Stimulated activated CD8-positive, alpha-beta memory T cell treated with anti-CD3 and anti-CD28 coated beads, Interleukin-15, amount 100 ng/mL, for 1 hour (primary cell): Measurements from ENCODE around the gene TNS4.

Source experiments
- DNase-seq: peaks from one replicate; pipeline ENCODE4 v3.0.0-alpha.2; 2020; ENCODE audit warnings: low read depth

The TNS4 gene

DNA sequence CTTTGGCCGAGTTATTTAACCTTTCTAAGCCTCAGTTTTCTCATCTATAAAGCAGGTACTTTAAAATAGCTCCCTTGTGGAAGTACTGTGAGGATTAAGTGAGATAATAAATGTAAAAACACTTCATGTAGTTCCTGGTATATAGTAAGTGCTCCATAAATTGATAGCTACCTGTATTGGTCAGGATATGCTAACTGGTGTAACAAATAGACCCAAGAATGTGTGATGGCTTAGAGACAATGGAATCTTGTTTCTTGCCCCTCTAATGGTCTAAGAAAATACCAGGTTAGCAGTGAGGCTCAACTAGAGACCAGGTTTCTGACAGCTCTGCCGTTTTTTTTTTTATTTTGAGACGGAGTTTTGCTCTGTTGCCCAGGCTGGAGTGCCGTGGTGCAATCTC is 34.0 kb upstream of the TNS4 start:
- DNase-seq: no peak

- no peak for DNase-seq
Measured at GRCh38 chr17:40534371-40535189, 33.2 kb upstream of the TNS4 start.

DNA sequence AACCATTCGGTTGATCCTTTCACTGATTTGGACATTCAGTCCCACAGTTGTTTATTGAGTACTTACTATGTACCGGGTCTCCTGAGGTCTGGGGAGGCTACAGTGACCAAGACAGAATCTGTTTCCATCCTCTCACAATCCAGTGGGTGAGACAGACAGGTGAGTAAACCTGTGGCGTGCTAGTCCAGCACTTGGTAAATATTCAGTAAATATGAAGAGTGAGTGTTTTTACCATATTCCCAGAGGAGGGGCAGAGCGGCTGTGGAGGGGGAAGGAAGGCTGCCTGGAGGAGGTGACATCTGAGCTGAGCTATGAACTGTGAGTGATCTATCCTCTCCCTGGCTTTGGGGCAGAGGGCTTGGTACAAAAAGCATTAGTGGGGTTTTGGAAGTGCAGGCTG is 32.5 kb upstream of the TNS4 start:
- no peak for DNase-seq

GRCh38 chr17:40532520-40533253 is 31.3 kb upstream of the TNS4 start:
- DNase-seq: no peak

- no peak for DNase-seq
Measured at GRCh38 chr17:40531051-40531991, 29.9 kb upstream of the TNS4 start.

DNA sequence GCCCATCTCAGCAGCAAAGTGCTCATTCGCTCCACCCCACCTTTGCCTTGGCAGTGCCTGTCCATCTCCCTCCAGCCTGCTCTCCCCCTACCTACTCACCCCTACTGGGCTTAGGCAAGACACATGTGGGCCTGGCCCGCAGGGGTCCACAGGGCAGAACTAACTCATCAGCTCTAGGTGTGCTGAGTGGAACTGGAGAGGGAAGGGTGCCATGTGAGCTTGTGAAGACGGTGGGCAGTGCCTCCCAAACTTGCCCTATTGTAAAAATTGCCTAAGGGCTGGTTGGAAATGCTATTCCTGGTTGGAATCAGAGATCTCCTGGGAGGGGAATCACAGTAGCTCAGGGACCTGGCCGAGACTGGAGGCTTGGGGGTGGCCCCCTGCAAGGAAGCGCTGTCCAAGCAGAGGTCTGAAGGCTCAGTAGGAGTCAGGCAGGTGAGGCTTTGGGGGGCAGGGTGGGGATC is 29.1 kb upstream of the TNS4 start:
- no peak for DNase-seq

DNA sequence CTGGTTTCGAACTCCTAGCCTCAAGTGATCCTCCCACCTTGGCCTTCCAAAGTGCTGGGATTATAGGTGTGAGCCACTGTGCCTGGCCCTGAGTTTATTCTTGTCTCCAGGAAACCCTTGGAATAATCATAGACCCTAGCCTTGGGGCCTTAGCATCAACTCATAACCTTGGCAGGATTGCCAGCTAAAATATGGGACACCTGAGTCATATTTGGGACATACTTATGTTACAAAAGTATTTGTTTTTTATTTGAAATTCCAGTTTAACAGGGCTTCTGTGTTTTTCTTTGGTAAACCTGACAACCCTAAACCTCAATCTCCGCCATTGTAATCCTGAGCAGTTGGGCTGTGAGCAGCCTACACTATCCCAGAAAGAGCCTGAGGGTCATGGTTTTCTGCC is 28.6 kb upstream of the TNS4 start:
- no peak for DNase-seq

- no peak for DNase-seq
Measured at GRCh38 chr17:40528692-40529417, 27.4 kb upstream of the TNS4 start.

DNA sequence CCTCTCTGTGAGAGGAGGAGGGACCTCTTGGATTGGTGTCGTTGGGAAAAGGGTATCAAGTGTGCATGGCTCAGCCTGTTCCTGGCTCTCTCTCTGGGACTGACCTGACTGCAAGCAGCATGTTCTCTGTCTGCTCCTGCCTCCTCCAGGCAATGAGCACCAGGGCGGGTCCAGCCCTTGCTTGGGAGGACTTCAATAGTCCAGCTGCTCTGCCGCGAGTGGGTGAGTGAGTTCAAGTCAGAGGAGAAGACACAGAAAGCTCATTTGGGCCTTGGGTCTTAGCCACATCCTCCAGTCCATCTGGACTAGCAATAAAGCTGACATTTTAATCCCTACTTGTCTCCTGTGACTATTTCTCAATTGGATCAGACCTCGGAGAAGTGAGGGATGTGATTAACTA is 25.2 kb upstream of the TNS4 start:
- DNase-seq: no peak

GRCh38 chr17:40525294-40525693 is 23.9 kb upstream of the TNS4 start:
- no peak for DNase-seq

DNA sequence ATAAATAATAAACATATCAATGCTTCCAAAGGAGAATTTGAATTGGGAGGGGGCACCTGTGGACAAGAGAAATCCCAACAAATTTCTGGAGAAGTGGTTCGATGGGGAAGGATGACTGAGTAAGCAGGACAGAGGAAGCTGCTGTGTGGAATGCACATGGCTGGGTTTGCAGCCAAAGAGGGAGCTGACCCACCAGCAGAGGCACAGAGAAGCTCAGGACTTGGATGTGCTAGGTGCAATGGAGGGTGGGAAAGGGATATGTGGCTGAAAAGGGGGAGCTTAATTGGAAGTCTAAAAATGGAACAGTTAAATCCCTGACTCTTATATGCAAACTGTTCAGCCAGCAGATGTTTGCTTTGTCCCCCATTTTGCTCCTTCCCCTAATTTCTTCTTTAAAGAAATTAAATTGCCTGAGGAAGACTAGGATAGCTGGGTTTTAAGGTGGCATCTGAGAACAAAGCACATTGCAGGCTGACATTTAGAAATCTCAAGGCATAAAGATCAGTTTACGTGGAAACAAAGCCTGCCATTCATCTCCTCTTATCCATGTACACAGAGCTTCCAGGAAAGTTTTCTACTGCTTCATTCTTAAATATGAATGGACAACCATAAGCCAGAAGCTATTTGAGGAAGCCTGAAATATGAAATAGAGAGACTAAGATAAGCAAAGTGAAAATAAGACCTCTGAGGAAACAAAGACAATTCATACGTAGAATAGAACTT is 23.0 kb upstream of the TNS4 start:
- no peak for DNase-seq

- no peak for DNase-seq
Measured at GRCh38 chr17:40522961-40523310, 21.5 kb upstream of the TNS4 start.

- DNase-seq: no peak
Measured at GRCh38 chr17:40522250-40522960, 21.0 kb upstream of the TNS4 start.

- DNase-seq: no peak
Measured at GRCh38 chr17:40520991-40521453, 19.6 kb upstream of the TNS4 start.

GRCh38 chr17:40519089-40519775 is 17.8 kb upstream of the TNS4 start:
- no peak for DNase-seq

GRCh38 chr17:40518401-40519088 is 17.1 kb upstream of the TNS4 start:
- DNase-seq: no peak

GRCh38 chr17:40517981-40518380 is 16.6 kb upstream of the TNS4 start:
- DNase-seq: no peak

DNA sequence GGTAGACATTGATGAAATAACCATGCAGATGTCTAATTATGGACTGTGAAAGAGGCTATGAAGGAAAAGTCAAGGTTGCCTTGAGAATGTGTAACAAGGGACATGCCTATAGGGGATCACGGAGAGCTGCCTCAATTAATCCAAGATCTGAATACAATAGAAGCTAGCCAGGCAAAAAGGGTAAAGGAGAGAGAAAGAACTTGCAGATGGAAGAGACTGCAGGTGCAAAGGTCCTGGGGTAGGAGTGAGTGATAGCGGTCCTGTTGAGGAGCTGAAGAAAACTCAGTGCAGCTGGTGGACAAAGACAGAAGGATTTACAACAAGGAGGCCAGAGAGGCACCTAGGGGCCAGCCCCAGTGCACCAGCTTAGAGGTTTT is 15.9 kb upstream of the TNS4 start:
- DNase-seq: no peak
